ENCODE results near the gene CELF4. TPM values are rescaled to one million over a fixed set of nuclear protein-coding genes. Genes with fewer than 3 reads are reported as not detected.

The CELF4 gene
- total RNA-seq, 4 donors from 2014 or later: 0.16 to 0.59 TPM; not detected in 2

- TF ChIP-seq, protein P1, sequence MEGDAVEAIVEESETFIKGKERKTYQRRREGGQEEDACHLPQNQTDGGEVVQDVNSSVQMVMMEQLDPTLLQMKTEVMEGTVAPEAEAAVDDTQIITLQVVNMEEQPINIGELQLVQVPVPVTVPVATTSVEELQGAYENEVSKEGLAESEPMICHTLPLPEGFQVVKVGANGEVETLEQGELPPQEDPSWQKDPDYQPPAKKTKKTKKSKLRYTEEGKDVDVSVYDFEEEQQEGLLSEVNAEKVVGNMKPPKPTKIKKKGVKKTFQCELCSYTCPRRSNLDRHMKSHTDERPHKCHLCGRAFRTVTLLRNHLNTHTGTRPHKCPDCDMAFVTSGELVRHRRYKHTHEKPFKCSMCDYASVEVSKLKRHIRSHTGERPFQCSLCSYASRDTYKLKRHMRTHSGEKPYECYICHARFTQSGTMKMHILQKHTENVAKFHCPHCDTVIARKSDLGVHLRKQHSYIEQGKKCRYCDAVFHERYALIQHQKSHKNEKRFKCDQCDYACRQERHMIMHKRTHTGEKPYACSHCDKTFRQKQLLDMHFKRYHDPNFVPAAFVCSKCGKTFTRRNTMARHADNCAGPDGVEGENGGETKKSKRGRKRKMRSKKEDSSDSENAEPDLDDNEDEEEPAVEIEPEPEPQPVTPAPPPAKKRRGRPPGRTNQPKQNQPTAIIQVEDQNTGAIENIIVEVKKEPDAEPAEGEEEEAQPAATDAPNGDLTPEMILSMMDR (IDR thresholded peaks at IDR 0.05): no peak
- TF ChIP-seq POLR2A (IDR thresholded peaks at IDR 0.05): no peak
- H3K4me3 ChIP-seq (ENCODE audit: low read depth, poor library complexity, severe bottlenecking): no peak overlapping the region
- no peak for DNase-seq (ENCODE audit: low spot score in 2 of 2)
- 87 to 92% methylated on average over 8 of the region's 8 CpGs for WGBS, 2 donors
- intact Hi-C loops (cut with DNase I; ENCODE audit: low total_unique reads): no loop called here
Measured at GRCh38 chr18:37332219-37332618, 233.4 kb downstream of the CELF4 start.

GRCh38 chr18:37330173-37330572 is 235.4 kb downstream of the CELF4 start:
- TF ChIP-seq, protein P1 (IDR thresholded peaks at IDR 0.05): no peak
- intact Hi-C loops (cut with DNase I; ENCODE audit: low total_unique reads): no loop called here
- H3K4me3 ChIP-seq (ENCODE audit: low read depth, poor library complexity, severe bottlenecking): no peak overlapping the region
- WGBS, 2 donors: 75 to 76% methylated on average over 7 of the region's 7 CpGs
- no peak for DNase-seq (ENCODE audit: low spot score in 2 of 2)

GRCh38 chr18:37328946-37329719 is 236.5 kb downstream of the CELF4 start:
- no peak for DNase-seq (ENCODE audit: low spot score in 2 of 2)
- TF ChIP-seq, protein P1 (IDR thresholded peaks at IDR 0.05): no peak
- no peak for TF ChIP-seq POLR2A (IDR thresholded peaks at IDR 0.05)
- 64 to 68% methylated on average over 7 of the region's 7 CpGs for WGBS, 2 donors
- intact Hi-C loops (cut with DNase I; ENCODE audit: low total_unique reads): no loop called here
- H3K4me3 ChIP-seq (ENCODE audit: low read depth, poor library complexity, severe bottlenecking): no peak overlapping the region

DNA sequence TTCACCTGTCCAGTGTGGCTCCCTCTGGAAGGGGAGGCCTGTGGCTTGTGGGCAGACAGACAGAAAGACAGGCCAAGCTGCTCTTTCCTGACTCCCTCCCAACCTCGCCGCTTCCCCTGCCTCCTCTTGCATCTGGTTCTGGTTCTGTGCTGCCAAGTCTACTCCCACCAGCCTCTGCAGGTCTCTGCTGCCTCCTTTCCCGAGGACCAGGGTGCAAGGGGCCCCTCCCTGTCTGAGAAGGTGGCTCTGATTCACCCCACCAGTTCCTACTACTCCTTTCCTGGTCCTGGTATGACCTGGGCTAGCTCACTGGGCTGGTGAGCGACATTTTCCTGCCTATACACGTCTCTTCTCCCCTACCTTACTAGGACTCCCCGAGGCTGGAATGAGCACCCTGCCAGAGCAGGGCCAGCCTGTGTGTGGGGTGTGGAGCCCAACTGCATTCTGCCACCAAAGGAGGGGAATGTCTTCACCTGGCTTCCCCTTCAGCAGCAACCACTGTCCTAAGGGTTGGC is 238.5 kb downstream of the CELF4 start:
- intact Hi-C loops (cut with DNase I; ENCODE audit: low total_unique reads): no loop called here
- 45 to 57% methylated on average over 6 of the region's 6 CpGs for WGBS, 2 donors
- DNase-seq (ENCODE audit: low spot score in 2 of 2): no peak
- TF ChIP-seq, protein P1 (IDR thresholded peaks at IDR 0.05): no peak
- TF ChIP-seq POLR2A (IDR thresholded peaks at IDR 0.05): no peak
- no peak overlapping the region for H3K4me3 ChIP-seq (ENCODE audit: low read depth, poor library complexity, severe bottlenecking)

- TF ChIP-seq POLR2A (IDR thresholded peaks at IDR 0.05): no peak
- TF ChIP-seq, protein P1 (IDR thresholded peaks at IDR 0.05): no peak
- WGBS, 2 donors: 50 to 51% methylated on average over 12 to 14 of the region's 15 CpGs
- no peak overlapping the region for H3K4me3 ChIP-seq (ENCODE audit: low read depth, poor library complexity, severe bottlenecking)
- intact Hi-C loops (cut with DNase I; ENCODE audit: low total_unique reads): no loop called here
- DNase-seq (ENCODE audit: low spot score in 2 of 2): no peak
Measured at GRCh38 chr18:37322492-37323035, 243.0 kb downstream of the CELF4 start.

All from lower leg skin (tissue), 4 donors.